Fibroblast of lung (primary cell): ENCODE measurements around the gene RTP3.

Experiments used
- CTCF ChIP-seq, 2 donors: IDR thresholded peaks in 1 of 2; conservative IDR thresholded peaks in 1 of 2; 1 replicate in 1 of 2; 2 replicates in 1 of 2; pipeline ENCODE4 v1.5.1; 2011 to 2012; ENCODE audit warnings: low read length in 2 of 2, control low read depth in 1 of 2, inconsistent platforms in 1 of 2, low read depth in 1 of 2, mild to moderate bottlenecking in 1 of 2
- EZH2 ChIP-seq: IDR thresholded peaks from 2 replicates; pipeline ENCODE4 v1.5.1; 2012; ENCODE audit warnings: low read length, control low read depth, mild to moderate bottlenecking; ENCODE audit errors: missing control alignments

GRCh38 chr3:46467562-46467961 is 30.2 kb upstream of the RTP3 start:
- no peak for TF ChIP-seq CTCF (conservative IDR thresholded peaks at IDR 0.05 in 1 of 2, IDR thresholded peaks at IDR 0.05 in 1 of 2; ENCODE audit: low read depth in 1 of 2, low read length in 2 of 2)
- TF ChIP-seq EZH2: no peak
